Activated CD8-positive, alpha-beta T cell treated with anti-CD3 and anti-CD28 coated beads for 36 hours (primary cell): ENCODE results near the gene C10orf90. TPM values are rescaled to one million over a fixed set of nuclear protein-coding genes. Genes with fewer than 3 reads are reported as not detected.

Experiments used
- ATAC-seq: fragments of 200-7000 bp; cut with Tn5 transposase; one replicate; pipeline ENCODE4 v1.10.0; 2021; ENCODE audit warnings: mild to moderate bottlenecking, moderate library complexity
- CTCF ChIA-PET: fragments of 350-600 bp; sonication (Branson Sonifier 250); formaldehyde crosslinking; loops from one replicate; lab custom pipeline; 2021; ENCODE audit warnings: antibody characterized with exemption; lab: Charles Lee
- POLR2A ChIA-PET: fragments of 350-600 bp; sonication (Branson Sonifier 250); formaldehyde crosslinking; loops from one replicate; lab custom pipeline; 2021; ENCODE audit warnings: antibody characterized with exemption; lab: Charles Lee
- DNase-seq: peaks from one replicate; pipeline ENCODE4 v3.0.0-alpha.2; 2020
- H3K27ac Mint-ChIP-seq: one replicate; pipeline ENCODE4 v1.8.0; 2021; ENCODE audit warnings: mild to moderate bottlenecking, mixed read lengths
- H3K27me3 Mint-ChIP-seq: one replicate; pipeline ENCODE4 v1.8.0; 2021; ENCODE audit warnings: mixed read lengths
- H3K36me3 Mint-ChIP-seq: one replicate; pipeline ENCODE4 v1.8.0; 2021; ENCODE audit warnings: low read depth, mixed read lengths
- H3K4me1 Mint-ChIP-seq: one replicate; pipeline ENCODE4 v1.8.0; 2021; ENCODE audit warnings: low read depth, mixed read lengths
- H3K4me3 Mint-ChIP-seq: one replicate; pipeline ENCODE4 v1.8.0; 2021; ENCODE audit warnings: mild to moderate bottlenecking, moderate library complexity, mixed read lengths
- H3K9me3 Mint-ChIP-seq: one replicate; pipeline ENCODE4 v1.8.0; 2021; ENCODE audit warnings: mixed read lengths
- CTCF ChIP-seq: fragments of 200-600 bp; IDR thresholded peaks from one replicate; pipeline ENCODE4 v1.8.0; 2022; ENCODE audit warnings: antibody characterized with exemption, mild to moderate bottlenecking
- intact Hi-C: fragments of 100-400 bp; cut with micrococcal nuclease; formaldehyde crosslinking; loops from one replicate; pipeline ENCODE4 v1.10.0; 2022
- total RNA-seq, 2 experiments: library from RNA; stranded (reverse); gene quantifications; one replicate each; pipeline ENCODE4 v1.2.3, GENCODE V29; 2021

Gene C10orf90
- total RNA-seq, 2 experiments from 2014 or later: not detected

GRCh38 chr10:126632705-126633104, 37.8 kb downstream of the C10orf90 start:
- Mint-ChIP-seq H3K9me3 (no peaks in the 10 kb centered on the region), H3K27ac (no peak overlapping the region), H3K27me3 (no peaks in the 10 kb centered on the region), H3K4me1 (no peaks in the 10 kb centered on the region), H3K36me3 (no peaks in the 10 kb centered on the region), H3K4me3 (no peak overlapping the region)
- intact Hi-C loops: no loop called here
- ChIA-PET CTCF (no interaction called here), POLR2A (no interaction called here)
- TF ChIP-seq CTCF: no peak
- DNase-seq: no peak
- no peak for ATAC-seq

- H3K27me3 Mint-ChIP-seq: no peaks in the 10 kb centered on the region
- POLR2A ChIA-PET: no interaction called here
- no peaks in the 10 kb centered on the region for H3K36me3 Mint-ChIP-seq
- H3K9me3 Mint-ChIP-seq: no peaks in the 10 kb centered on the region
- H3K4me1 Mint-ChIP-seq: no peaks in the 10 kb centered on the region
- intact Hi-C loops: no loop called here
- no peak overlapping the region for H3K4me3 Mint-ChIP-seq
- CTCF ChIA-PET: no interaction called here
- H3K27ac Mint-ChIP-seq: no peak overlapping the region
- TF ChIP-seq CTCF: no peak
- no peak for ATAC-seq
- no peak for DNase-seq
Measured at GRCh38 chr10:126629925-126630624, 40.4 kb downstream of the C10orf90 start.

GRCh38 chr10:126628746-126629145, 41.7 kb downstream of the C10orf90 start:
- DNase-seq (no peak), ATAC-seq (no peak)
- POLR2A ChIA-PET: no interaction called here
- CTCF ChIA-PET: no interaction called here
- H3K4me3 Mint-ChIP-seq: no peak overlapping the region
- no peaks in the 10 kb centered on the region for H3K4me1 Mint-ChIP-seq
- TF ChIP-seq CTCF: no peak
- H3K27me3 Mint-ChIP-seq: no peaks in the 10 kb centered on the region
- H3K9me3 Mint-ChIP-seq: no peaks in the 10 kb centered on the region
- no peaks in the 10 kb centered on the region for H3K36me3 Mint-ChIP-seq
- intact Hi-C loops: no loop called here
- no peak overlapping the region for H3K27ac Mint-ChIP-seq

GRCh38 chr10:126621846-126622245, 48.6 kb downstream of the C10orf90 start:
- ChIA-PET CTCF (no interaction called here), POLR2A (no interaction called here)
- DNase-seq (no peak), ATAC-seq (no peak)
- H3K4me3 Mint-ChIP-seq: no peak overlapping the region
- no peaks in the 10 kb centered on the region for H3K36me3 Mint-ChIP-seq
- H3K27me3 Mint-ChIP-seq: no peaks in the 10 kb centered on the region
- TF ChIP-seq CTCF: no peak
- intact Hi-C loops: no loop called here
- H3K4me1 Mint-ChIP-seq: no peaks in the 10 kb centered on the region
- no peak overlapping the region for H3K27ac Mint-ChIP-seq
- H3K9me3 Mint-ChIP-seq: peaks cover 1% of the 10 kb centered on the region

- Mint-ChIP-seq H3K4me1 (no peaks in the 10 kb centered on the region), H3K4me3 (no peak overlapping the region), H3K27ac (no peak overlapping the region), H3K27me3 (no peaks in the 10 kb centered on the region), H3K9me3 (peaks cover 1% of the 10 kb centered on the region), H3K36me3 (no peaks in the 10 kb centered on the region)
- intact Hi-C loops: no loop called here
- ATAC-seq (no peak), DNase-seq (no peak)
- POLR2A ChIA-PET: no interaction called here
- CTCF ChIA-PET: no interaction called here
- TF ChIP-seq CTCF: no peak
Measured at GRCh38 chr10:126618466-126618865, 52.0 kb downstream of the C10orf90 start.
